WTC11 (cell line): Measurements from ENCODE around the gene CSNK1G1. TPM values are rescaled to one million over a fixed set of nuclear protein-coding genes. Genes with fewer than 3 reads are reported as not detected.

Source experiments
- ATAC-seq: fragments of 200-7000 bp; cut with Tn5 transposase; 2 replicates; pipeline ENCODE4 v1.10.0; 2021; ENCODE audit warnings: mild to moderate bottlenecking, moderate library complexity
- CTCF ChIA-PET: fragments of 300-600 bp; sonication (Branson Sonifier 250); formaldehyde crosslinking; loops from one replicate; lab custom pipeline; 2021; ENCODE audit warnings: antibody characterized with exemption; lab: Charles Lee
- POLR2A ChIA-PET: fragments of 350-600 bp; sonication (Branson Sonifier 250); formaldehyde crosslinking; loops from one replicate; lab custom pipeline; 2021; ENCODE audit warnings: antibody characterized with exemption; lab: Charles Lee
- DNase-seq: peaks from one replicate; pipeline ENCODE4 v3.0.0; 2021; ENCODE audit warnings: low spot score
- H3K27ac Mint-ChIP-seq: 2 replicates; pipeline ENCODE4 v1.8.0; 2021; ENCODE audit warnings: mixed read lengths
- H3K27me3 Mint-ChIP-seq: 2 replicates; pipeline ENCODE4 v1.8.0; 2021; ENCODE audit warnings: low read depth, mild to moderate bottlenecking, moderate library complexity, mixed read lengths
- H3K36me3 Mint-ChIP-seq: 2 replicates; pipeline ENCODE4 v1.8.0; 2021; ENCODE audit warnings: mixed read lengths
- H3K4me1 Mint-ChIP-seq: 2 replicates; pipeline ENCODE4 v1.8.0; 2022; ENCODE audit warnings: mixed read lengths
- H3K4me3 Mint-ChIP-seq: 2 replicates; pipeline ENCODE4 v1.8.0; 2021; ENCODE audit warnings: mild to moderate bottlenecking, moderate library complexity, mixed read lengths
- H3K9me3 Mint-ChIP-seq: 2 replicates; pipeline ENCODE4 v1.8.0; 2021; ENCODE audit warnings: mixed read lengths
- AR ChIP-seq: fragments of 250-450 bp; sonication (Bioruptor Pico); IDR thresholded peaks from 2 replicates; pipeline ENCODE4 v1.9.0; 2021; ENCODE audit warnings: mild to moderate bottlenecking
- ETV6 ChIP-seq: sonication (generic); formaldehyde crosslinking; IDR thresholded peaks from 2 replicates; pipeline ENCODE4 v1.8.1; 2022; ENCODE audit warnings: mild to moderate bottlenecking, missing genetic modification reagents
- GABPB1 ChIP-seq: sonication (generic); formaldehyde crosslinking; IDR thresholded peaks from 2 replicates; pipeline ENCODE4 v1.8.1; 2023; ENCODE audit warnings: mild to moderate bottlenecking, missing genetic modification reagents
- GTF2I ChIP-seq: fragments of 250-450 bp; sonication (Bioruptor Pico); conservative IDR thresholded peaks from 2 replicates; pipeline ENCODE4 v1.4.0; 2021; ENCODE audit warnings: mild to moderate bottlenecking
- IRF1 ChIP-seq: sonication (generic); formaldehyde crosslinking; IDR thresholded peaks from 2 replicates; pipeline ENCODE4 v1.8.0; 2023; ENCODE audit warnings: missing genetic modification reagents
- IRF2 ChIP-seq: sonication (generic); formaldehyde crosslinking; IDR thresholded peaks from 2 replicates; pipeline ENCODE4 v1.8.0; 2022; ENCODE audit warnings: low read depth, missing genetic modification reagents, borderline replicate concordance
- JAZF1 ChIP-seq: fragments of 250-450 bp; sonication (Bioruptor Pico); IDR thresholded peaks from 2 replicates; pipeline ENCODE4 v1.9.0; 2021; ENCODE audit warnings: moderate library complexity, mild to moderate bottlenecking, inconsistent platforms
- JUN ChIP-seq: sonication (generic); formaldehyde crosslinking; IDR thresholded peaks from 2 replicates; pipeline ENCODE4 v1.8.0; 2023; ENCODE audit warnings: mild to moderate bottlenecking, missing genetic modification reagents
- MXD4 ChIP-seq: fragments of 250-450 bp; sonication (Bioruptor Pico); IDR thresholded peaks from 2 replicates; pipeline ENCODE4 v1.8.0; 2021; ENCODE audit warnings: mild to moderate bottlenecking, moderate library complexity, borderline replicate concordance
- NFATC4 ChIP-seq: fragments of 250-450 bp; sonication (Bioruptor Pico); IDR thresholded peaks from 2 replicates; pipeline ENCODE4 v1.9.0; 2021; ENCODE audit warnings: mild to moderate bottlenecking
- NR1H2 ChIP-seq: sonication (generic); formaldehyde crosslinking; IDR thresholded peaks from 2 replicates; pipeline ENCODE4 v1.9.0; 2021; ENCODE audit warnings: mild to moderate bottlenecking, moderate library complexity, missing genetic modification reagents
- PRRX2 ChIP-seq: fragments of 250-450 bp; sonication (Bioruptor Pico); IDR thresholded peaks from 2 replicates; pipeline ENCODE4 v1.8.0; 2021; ENCODE audit warnings: mild to moderate bottlenecking
- SP1 ChIP-seq: sonication (generic); formaldehyde crosslinking; conservative IDR thresholded peaks from 2 replicates; pipeline ENCODE4 v1.8.1; 2022; ENCODE audit warnings: missing genetic modification reagents
- TEAD1 ChIP-seq: sonication (generic); formaldehyde crosslinking; IDR thresholded peaks from 2 replicates; pipeline ENCODE4 v1.8.0; 2022; ENCODE audit warnings: mild to moderate bottlenecking, missing genetic modification reagents
- TP53 ChIP-seq: sonication (generic); formaldehyde crosslinking; IDR thresholded peaks from 2 replicates; pipeline ENCODE4 v1.8.1; 2023; ENCODE audit warnings: mild to moderate bottlenecking, missing genetic modification reagents
- USF2 ChIP-seq: sonication (generic); formaldehyde crosslinking; IDR thresholded peaks from 2 replicates; pipeline ENCODE4 v1.8.1; 2023; ENCODE audit warnings: mild to moderate bottlenecking, missing genetic modification reagents, moderate library complexity
- ZNF219 ChIP-seq: sonication (generic); formaldehyde crosslinking; IDR thresholded peaks from 2 replicates; pipeline ENCODE4 v1.8.0; 2023; ENCODE audit warnings: missing genetic modification reagents, mild to moderate bottlenecking, borderline replicate concordance
- ZNF396 ChIP-seq: fragments of 250-450 bp; sonication (Bioruptor Pico); IDR thresholded peaks from 2 replicates; pipeline ENCODE4 v1.8.0; 2021; ENCODE audit warnings: mild to moderate bottlenecking, moderate library complexity, borderline replicate concordance
- ZNF416 ChIP-seq: fragments of 250-450 bp; sonication (Bioruptor Pico); IDR thresholded peaks from 2 replicates; pipeline ENCODE4 v1.9.0; 2021; ENCODE audit warnings: mild to moderate bottlenecking, inconsistent platforms
- ZNF532 ChIP-seq: fragments of 250-450 bp; sonication (Bioruptor Pico); IDR thresholded peaks from 2 replicates; pipeline ENCODE4 v1.9.0; 2021; ENCODE audit warnings: mild to moderate bottlenecking, borderline replicate concordance
- total RNA-seq: library from RNA; stranded (reverse); gene quantifications from 3 replicates; pipeline ENCODE4 v1.2.3, GENCODE V29; 2021

The CSNK1G1 gene
- total RNA-seq, 1 experiment from 2014 or later, result 19.3 TPM

- TF ChIP-seq IRF1 (CRISPR knock-in tag), result no peak
- TF ChIP-seq ETV6 (CRISPR knock-in tag), result no peak
- no peak for TF ChIP-seq JUN (CRISPR knock-in tag)
- TF ChIP-seq MXD4, result no peak
- TF ChIP-seq AR, result no peak
- TF ChIP-seq GTF2I (CRISPR knock-in tag), result no peak
- no peak for TF ChIP-seq IRF2
- no peak for TF ChIP-seq NFATC4 (CRISPR knock-in tag)
Observed at GRCh38 chr15:64131547-64131946, 224.4 kb downstream of the CSNK1G1 start (continued).

GRCh38 chr15:64130159-64130558 lies 225.8 kb downstream of the CSNK1G1 start:
- no peaks in the 10 kb centered on the region for H3K9me3 Mint-ChIP-seq
- no peak for ATAC-seq
- H3K36me3 Mint-ChIP-seq, result peaks cover 62% of the 10 kb centered on the region
- no peaks in the 10 kb centered on the region for H3K27me3 Mint-ChIP-seq
- no peak overlapping the region for H3K4me3 Mint-ChIP-seq
- DNase-seq, result no peak
- TF ChIP-seq JAZF1 (CRISPR knock-in tag) (no peak), TEAD1 (CRISPR knock-in tag) (no peak), AR (no peak), ZNF532 (CRISPR knock-in tag) (no peak), ZNF219 (CRISPR knock-in tag) (no peak), PRRX2 (CRISPR knock-in tag) (no peak), TP53 (CRISPR knock-in tag) (no peak), NR1H2 (CRISPR knock-in tag) (no peak), USF2 (no peak), GABPB1 (CRISPR knock-in tag) (no peak), NFATC4 (CRISPR knock-in tag) (no peak), ZNF396 (CRISPR knock-in tag) (no peak), ZNF416 (CRISPR knock-in tag) (no peak), SP1 (CRISPR knock-in tag) (no peak)
- no peak overlapping the region for H3K27ac Mint-ChIP-seq
- ChIA-PET CTCF (no interaction called here), POLR2A (no interaction called here)
- H3K4me1 Mint-ChIP-seq, result no peaks in the 10 kb centered on the region
